Adipocyte (in vitro differentiated cells): ENCODE measurements around the gene UBE2L5.

Experiments
- DNase-seq: peaks from one replicate; pipeline ENCODE4 v3.0.0-alpha.2; 2015; ENCODE audit warnings: low read depth
- H3K27me3 ChIP-seq: replicated peaks from 2 replicates; pipeline ENCODE4 v1.7.0; 2013; ENCODE audit warnings: mild to moderate bottlenecking, low read length, moderate library complexity; ENCODE audit not compliant: control insufficient read depth, insufficient read depth
- H3K36me3 ChIP-seq: 2 replicates; pipeline ENCODE4 v1.7.0; 2013; ENCODE audit warnings: low read length, mild to moderate bottlenecking, moderate library complexity; ENCODE audit not compliant: control insufficient read depth, insufficient read depth, severe bottlenecking
- H3K4me1 ChIP-seq: 2 replicates; pipeline ENCODE4 v1.7.0; 2013; ENCODE audit warnings: mild to moderate bottlenecking, low read length, moderate library complexity; ENCODE audit not compliant: control insufficient read depth, insufficient read depth
- H3K4me3 ChIP-seq: 2 replicates; pipeline ENCODE4 v1.7.0; 2013; ENCODE audit warnings: mild to moderate bottlenecking, low read length, moderate library complexity
- H3K9ac ChIP-seq: 2 replicates; pipeline ENCODE4 v1.7.0; 2013; ENCODE audit warnings: mild to moderate bottlenecking, low read length, moderate library complexity
- H3K9me3 ChIP-seq: 2 replicates; pipeline ENCODE4 v1.7.0; 2013; ENCODE audit warnings: mild to moderate bottlenecking, low read length, moderate library complexity; ENCODE audit not compliant: control insufficient read depth

UBE2L5 gene

GRCh38 chr13:30408319-30409101 is 13.8 kb upstream of the UBE2L5 start:
- Histone ChIP-seq H3K4me1 (peaks cover 50% of the 10 kb centered on the region), H3K4me3 (peak overlapping the region; percentile 75), H3K9me3 (no peaks in the 10 kb centered on the region), H3K9ac (peak overlapping the region; percentile 88), H3K27me3 (no peaks in the 10 kb centered on the region), H3K36me3 (no peaks in the 10 kb centered on the region)
- peak; percentile 84 for DNase-seq

DNA sequence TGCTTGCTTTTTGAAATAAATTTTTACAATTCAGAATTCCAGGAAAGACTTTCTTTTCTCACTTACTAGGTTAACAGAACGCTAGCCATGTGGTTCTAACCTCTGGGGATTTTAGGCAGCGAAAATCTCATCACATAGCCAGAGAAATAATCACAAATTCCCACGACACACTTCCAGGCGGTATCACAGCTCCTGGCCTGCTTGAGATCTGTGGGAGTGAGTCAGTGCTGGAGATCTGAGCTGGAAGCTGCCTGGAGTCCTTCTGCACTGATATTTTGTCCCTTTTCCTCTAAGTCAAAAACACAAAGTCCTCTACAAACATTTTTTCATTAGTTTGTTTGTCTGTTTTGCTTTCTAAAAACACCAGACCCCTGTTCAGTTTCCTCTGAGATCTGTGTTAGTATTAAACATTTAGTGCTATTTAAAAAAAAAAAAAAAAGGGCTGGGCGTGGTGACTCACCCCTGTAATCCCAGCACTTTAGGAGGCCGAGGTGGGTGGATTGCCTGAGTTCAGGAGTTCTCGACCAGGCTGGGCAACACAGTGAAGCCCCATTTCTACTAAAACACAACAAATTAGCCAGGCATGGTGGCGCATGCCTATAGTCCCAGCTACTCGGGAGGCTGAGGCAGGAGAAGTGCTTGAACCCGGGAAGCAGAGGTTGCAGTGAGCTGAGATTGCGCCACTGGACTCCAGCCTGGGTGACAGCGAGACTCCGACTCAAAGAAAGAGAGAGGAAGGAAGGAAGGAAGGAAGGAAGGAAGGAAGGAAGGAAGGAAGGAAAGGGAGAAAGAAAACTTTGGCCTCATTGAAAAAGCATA is 12.2 kb upstream of the UBE2L5 start:
- peak; percentile 64 for DNase-seq
- Histone ChIP-seq H3K9ac (peak overlapping the region; percentile 88), H3K27me3 (no peaks in the 10 kb centered on the region), H3K4me3 (peak overlapping the region; percentile 34), H3K36me3 (no peaks in the 10 kb centered on the region), H3K4me1 (peaks cover 35% of the 10 kb centered on the region), H3K9me3 (no peaks in the 10 kb centered on the region)

DNA sequence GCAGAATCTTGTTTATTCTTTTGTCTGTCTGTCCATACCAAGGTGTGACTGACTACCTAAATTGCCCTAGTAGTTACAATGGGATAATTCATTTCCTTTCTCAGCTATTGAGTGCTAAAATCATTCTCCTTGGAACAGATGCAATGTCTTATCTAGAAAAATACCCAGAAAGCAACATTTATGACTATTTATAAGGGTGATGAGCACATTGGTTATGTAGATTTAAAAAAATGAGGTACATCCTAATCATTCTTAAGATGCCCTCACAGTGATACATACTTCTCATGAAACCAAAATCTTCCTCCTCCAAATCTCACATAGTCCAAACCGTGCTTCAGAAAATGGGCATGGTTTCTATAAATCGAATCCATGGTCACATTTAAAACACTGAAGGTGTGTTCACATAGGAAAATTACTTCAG is 11.6 kb upstream of the UBE2L5 start:
- no peaks in the 10 kb centered on the region for H3K36me3 ChIP-seq
- DNase-seq, result no peak
- H3K9ac ChIP-seq, result peak overlapping the region; percentile 88
- no peaks in the 10 kb centered on the region for H3K27me3 ChIP-seq
- no peaks in the 10 kb centered on the region for H3K9me3 ChIP-seq
- no peak overlapping the region for H3K4me3 ChIP-seq
- peaks cover 31% of the 10 kb centered on the region for H3K4me1 ChIP-seq

DNA sequence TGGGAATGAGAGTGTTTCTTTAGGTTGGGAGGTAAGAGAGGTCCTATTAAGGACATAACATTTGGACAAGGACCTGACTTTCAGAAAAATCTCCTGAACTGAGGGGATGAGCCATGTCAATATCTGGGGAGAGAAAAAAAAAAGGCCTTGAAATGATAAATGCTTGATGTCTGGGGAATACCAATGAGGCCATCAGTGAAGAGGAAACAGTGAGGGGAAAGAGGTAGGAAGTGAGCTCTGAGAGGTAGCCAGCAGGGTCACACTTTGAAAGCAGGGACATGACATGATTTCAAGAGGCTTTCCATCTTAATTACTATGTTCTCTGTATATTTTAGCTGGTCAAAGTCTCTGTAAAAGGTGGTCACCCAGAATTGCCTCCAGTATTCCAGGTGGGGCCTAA is 9.9 kb upstream of the UBE2L5 start:
- no peaks in the 10 kb centered on the region for H3K36me3 ChIP-seq
- no peaks in the 10 kb centered on the region for H3K27me3 ChIP-seq
- no peak overlapping the region for H3K4me3 ChIP-seq
- no peak for DNase-seq
- H3K9ac ChIP-seq, result no peak overlapping the region
- H3K9me3 ChIP-seq, result no peaks in the 10 kb centered on the region
- H3K4me1 ChIP-seq, result peaks cover 26% of the 10 kb centered on the region

DNA sequence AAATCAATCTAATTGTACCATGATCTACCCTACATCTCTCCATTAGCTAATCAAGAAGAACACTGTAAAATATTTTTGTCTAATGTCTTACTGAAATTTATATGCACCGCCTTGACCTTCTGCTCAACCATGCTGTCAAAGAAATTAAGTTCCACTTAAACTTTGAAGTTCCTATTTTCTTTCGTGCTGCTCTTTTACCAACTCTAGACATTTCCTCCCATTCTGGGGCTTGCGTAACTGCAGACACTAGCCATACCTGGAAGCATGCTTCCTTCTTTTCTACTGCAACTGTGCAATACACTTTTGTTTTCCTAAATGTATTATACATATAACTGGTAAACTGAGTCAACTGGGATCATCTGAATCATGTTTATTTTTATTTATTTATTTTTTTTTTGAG is 8.5 kb upstream of the UBE2L5 start:
- no peaks in the 10 kb centered on the region for H3K27me3 ChIP-seq
- H3K4me3 ChIP-seq, result no peak overlapping the region
- H3K9ac ChIP-seq, result no peak overlapping the region
- no peak for DNase-seq
- no peaks in the 10 kb centered on the region for H3K36me3 ChIP-seq
- peaks cover 19% of the 10 kb centered on the region for H3K4me1 ChIP-seq
- H3K9me3 ChIP-seq, result no peaks in the 10 kb centered on the region

DNA sequence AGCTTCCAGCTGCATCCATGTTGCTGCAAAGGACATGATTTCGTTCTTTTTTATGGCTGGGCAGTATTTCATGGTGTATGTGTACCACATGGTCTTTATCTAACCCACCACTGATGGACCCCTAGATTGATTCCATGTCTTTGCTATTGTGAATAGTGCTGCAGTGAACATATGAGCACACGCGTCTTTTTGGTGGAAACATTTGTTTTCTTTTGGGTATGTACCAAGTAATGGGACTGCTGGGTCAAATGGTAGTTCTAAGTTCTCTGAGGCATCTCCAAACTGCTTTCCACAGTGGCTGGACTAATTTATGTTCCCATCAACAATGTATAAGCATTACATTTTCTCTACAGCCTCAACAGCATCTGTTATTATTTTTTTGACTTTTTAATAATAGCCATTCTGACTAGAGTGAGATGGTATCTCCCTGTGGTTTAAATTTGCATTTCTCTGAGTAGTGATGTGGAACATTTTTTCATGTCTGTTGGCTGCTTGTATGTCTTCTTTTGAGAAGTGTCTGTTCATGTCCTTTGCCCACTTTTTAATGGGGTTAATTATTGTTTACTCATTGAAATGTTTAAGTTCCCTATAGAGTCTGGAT is 6.8 kb upstream of the UBE2L5 start:
- Histone ChIP-seq H3K27me3 (no peaks in the 10 kb centered on the region), H3K9ac (no peak overlapping the region), H3K36me3 (no peaks in the 10 kb centered on the region), H3K4me1 (peaks cover 3% of the 10 kb centered on the region), H3K4me3 (no peak overlapping the region), H3K9me3 (no peaks in the 10 kb centered on the region)
- DNase-seq, result no peak

DNA sequence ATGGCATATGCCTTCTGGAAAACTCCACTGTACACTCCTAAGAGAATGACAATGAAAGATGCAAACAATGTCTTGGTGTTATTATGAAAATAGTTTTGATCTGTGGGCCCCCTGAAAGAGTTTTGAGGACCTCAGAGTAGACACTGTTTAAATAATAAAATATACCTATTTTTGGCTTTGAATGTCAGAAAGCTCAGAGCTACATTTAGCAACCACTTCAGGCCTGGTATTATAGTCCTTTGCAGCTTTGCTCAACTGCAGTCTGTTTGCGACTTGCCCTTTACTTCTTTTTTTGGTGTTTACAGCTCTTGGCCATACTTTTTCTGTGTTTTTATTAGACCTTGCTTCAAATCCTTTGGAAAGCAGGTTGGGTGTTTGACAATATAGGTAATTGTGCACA is 5.8 kb upstream of the UBE2L5 start:
- Histone ChIP-seq H3K27me3 (no peaks in the 10 kb centered on the region), H3K4me1 (peaks cover 5% of the 10 kb centered on the region), H3K9me3 (no peaks in the 10 kb centered on the region), H3K4me3 (no peak overlapping the region), H3K9ac (no peak overlapping the region), H3K36me3 (no peaks in the 10 kb centered on the region)
- no peak for DNase-seq

DNA sequence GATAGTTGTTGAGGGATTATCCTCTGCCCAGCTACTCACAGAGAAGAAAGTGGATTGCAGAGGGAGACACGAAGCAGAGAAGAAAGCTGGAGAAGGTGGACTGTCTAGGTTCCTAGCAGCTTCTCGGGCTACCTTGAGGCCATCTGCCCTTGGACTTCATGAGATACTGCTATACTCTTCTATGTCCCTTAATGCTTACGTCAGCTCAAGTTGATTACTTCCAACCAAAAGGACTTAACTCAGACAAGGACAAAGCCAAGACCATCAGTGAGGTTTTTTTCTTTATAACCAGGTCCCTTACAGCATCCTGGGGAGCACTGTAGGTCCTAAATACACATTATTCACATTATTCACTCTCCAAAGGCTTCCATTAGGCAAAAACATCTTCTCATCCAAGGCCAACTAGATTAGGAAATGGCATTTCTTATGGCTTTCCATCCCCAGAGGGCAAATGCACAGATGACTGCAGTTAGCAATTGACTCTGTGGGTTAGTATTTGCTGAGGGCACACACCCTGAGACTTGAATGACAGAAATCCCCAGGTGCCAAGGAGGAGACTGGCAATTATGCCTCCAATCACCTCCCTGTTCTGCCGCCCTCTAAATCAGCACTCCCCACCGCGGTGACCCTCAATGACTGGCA is 4.1 kb upstream of the UBE2L5 start:
- peaks cover 12% of the 10 kb centered on the region for H3K4me1 ChIP-seq
- no peak overlapping the region for H3K9ac ChIP-seq
- H3K36me3 ChIP-seq, result no peaks in the 10 kb centered on the region
- no peaks in the 10 kb centered on the region for H3K27me3 ChIP-seq
- no peak for DNase-seq
- H3K4me3 ChIP-seq, result no peak overlapping the region
- no peaks in the 10 kb centered on the region for H3K9me3 ChIP-seq

- Histone ChIP-seq H3K36me3 (no peaks in the 10 kb centered on the region), H3K9me3 (no peaks in the 10 kb centered on the region), H3K4me3 (no peak overlapping the region), H3K4me1 (peaks cover 12% of the 10 kb centered on the region), H3K9ac (no peak overlapping the region), H3K27me3 (no peaks in the 10 kb centered on the region)
- no peak for DNase-seq
Measured at GRCh38 chr13:30418717-30419459, 3.4 kb upstream of the UBE2L5 start.

DNA sequence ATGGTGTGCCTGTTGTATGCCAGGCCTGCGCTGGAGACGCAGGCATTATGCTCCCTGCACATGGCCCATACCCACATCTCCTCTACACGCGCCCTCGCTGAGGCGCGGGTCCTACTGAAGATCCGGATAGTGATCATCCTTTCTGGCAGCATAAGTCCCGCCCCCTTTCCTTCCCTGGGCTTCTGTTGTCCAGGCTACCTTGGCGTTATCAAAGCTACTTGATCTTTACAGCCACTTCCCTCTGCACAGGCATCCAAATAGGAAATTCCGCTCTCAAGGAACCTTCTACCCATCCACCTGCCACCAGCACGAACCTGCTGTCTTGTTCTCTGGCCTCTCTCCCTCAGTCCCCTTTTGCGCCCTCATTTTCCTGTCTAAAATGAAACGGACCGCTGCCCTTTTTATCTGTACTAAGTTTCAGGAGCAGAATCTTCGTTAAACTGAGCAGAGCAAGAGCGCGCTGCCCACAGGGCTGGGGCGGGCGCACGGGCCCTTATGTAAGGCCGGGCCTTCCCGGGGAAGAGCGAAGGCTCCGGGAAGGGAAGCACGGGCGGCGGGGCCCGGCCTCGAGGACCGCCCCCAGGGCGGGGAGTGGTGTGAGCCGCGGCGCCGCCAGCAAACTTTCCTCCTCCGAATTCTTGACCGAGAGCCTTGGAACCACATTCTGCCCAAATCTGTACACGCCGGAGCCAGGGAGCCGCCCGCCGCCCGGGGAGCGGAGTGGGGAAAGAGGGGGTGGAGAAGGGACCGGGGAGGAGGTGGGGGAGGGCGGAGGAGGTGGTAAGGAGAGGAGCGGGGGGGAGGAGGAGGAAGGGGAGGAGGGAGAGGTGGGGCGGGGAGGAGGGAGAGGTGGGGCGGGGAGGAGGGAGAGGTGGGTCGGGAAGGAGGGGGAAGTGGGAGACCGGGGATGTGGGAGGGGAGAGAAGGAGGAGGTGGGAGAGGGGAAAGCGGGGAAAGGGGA is 920 bp upstream of the UBE2L5 start:
- no peaks in the 10 kb centered on the region for H3K27me3 ChIP-seq
- H3K9ac ChIP-seq, result peak overlapping the region; percentile 89
- DNase-seq, result peak; percentile 91

More for the DNA sequence above, 920 bp upstream of the UBE2L5 start:
- peaks cover 12% of the 10 kb centered on the region for H3K4me1 ChIP-seq
- peak overlapping the region; percentile 83 for H3K4me3 ChIP-seq
- H3K9me3 ChIP-seq, result no peaks in the 10 kb centered on the region
- no peaks in the 10 kb centered on the region for H3K36me3 ChIP-seq
